ENCODE results near the gene KAZALD1. TPM values are rescaled to one million over a fixed set of nuclear protein-coding genes. Genes with fewer than 3 reads are reported as not detected.

Gene KAZALD1
- total and polyA plus RNA-seq, 10 of the 15 experiments (the other 5 are each of a cell fraction or from before 2014, with no cell fraction given) = 0.10 to 4.3 (median 1.9) TPM

- ChIA-PET CTCF (interaction anchor here (0.8 to 13.8 kb wide), 6 partner anchors 8 to 50 kb away, joined by 3 to 231 read pairs (median 4); no protein-coding TSS in a partner anchor), POLR2A (no interaction called here), SMC1A (ENCODE audit: uncharacterized antibody, unreplicated experiment) (no interaction called here), RAD21 (ENCODE audit: unreplicated experiment) (interaction anchor here (0.8 to 1.0 kb wide), 2 partner anchors 10 to 49 kb away, joined by 3 read pairs; no protein-coding TSS in a partner anchor)
- Histone ChIP-seq H3K4me1 (ENCODE audit: control insufficient read depth, insufficient read depth, low read length) (no peaks in the 10 kb centered on the region), H3K9me3 (replicated peaks; ENCODE audit: control insufficient read depth, insufficient read depth, low read length) (no peaks in the 10 kb centered on the region), H3K27me3 (replicated peaks in 1 of 2; ENCODE audit: control insufficient read depth in 2 of 2, insufficient read depth in 2 of 2, low read length in 1 of 2) (peaks cover 1 to 4% of the 10 kb centered on the region in 2 experiments; a peak in 2 of 4 replicates), H3K79me2 (ENCODE audit: control insufficient read depth, insufficient read depth, low read length) (no peaks in the 10 kb centered on the region), H3K4me2 (ENCODE audit: control insufficient read depth, insufficient read depth) (no peak overlapping the region), H2AFZ (ENCODE audit: control insufficient read depth, low read depth, low read length) (no peak overlapping the region), H3K4me3 (no peak overlapping the region), H3K27ac (ENCODE audit: control insufficient read depth, insufficient read depth) (no peak overlapping the region), H3K36me3 (ENCODE audit: control insufficient read depth in 2 of 2, insufficient read depth in 2 of 2, low read length in 1 of 2) (no peaks in the 10 kb centered on the region), H4K20me1 (ENCODE audit: control insufficient read depth, insufficient read depth) (no peaks in the 10 kb centered on the region), H3K9ac (ENCODE audit: control insufficient read depth, insufficient read depth, low read length) (no peak overlapping the region)
- ATAC-seq (no peak), FAIRE-seq (no peak), DNase-seq (ENCODE audit: low read depth, low spot score) (no peak)
- no peak for TF ChIP-seq POLR2AphosphoS2 (IDR thresholded peaks at IDR 0.05; ENCODE audit: low read depth, low read length)
- no peak for TF ChIP-seq STAT1 (conservative IDR thresholded peaks at IDR 0.05)
- TF ChIP-seq MYC (IDR thresholded peaks at IDR 0.05; ENCODE audit: insufficient read depth, insufficient read length, insufficient replicate concordance, low read length, severe bottlenecking) = no peak
- no peak for TF ChIP-seq GATAD2B (conservative IDR thresholded peaks at IDR 0.05; ENCODE audit: low read depth)
- TF ChIP-seq SIX5 (IDR thresholded peaks at IDR 0.05; ENCODE audit: low read depth, low read length, severe bottlenecking) = no peak
- no peak for TF ChIP-seq SP1 (IDR thresholded peaks at IDR 0.05; ENCODE audit: low read depth, low read length)
- TF ChIP-seq POLR2AphosphoS5 (IDR thresholded peaks at IDR 0.05; ENCODE audit: low read length) = no peak
- TF ChIP-seq BMI1 (IDR thresholded peaks at IDR 0.05; ENCODE audit: borderline replicate concordance) = no peak
- no peak for TF ChIP-seq E4F1 (IDR thresholded peaks at IDR 0.05; ENCODE audit: borderline replicate concordance, partially characterized antibody)
- no peak for TF ChIP-seq TAF1 (IDR thresholded peaks at IDR 0.05; ENCODE audit: borderline replicate concordance, low read depth, low read length)
- no peak for TF ChIP-seq MTA3 (IDR thresholded peaks at IDR 0.05; ENCODE audit: borderline replicate concordance, low read length)
- no peak for TF ChIP-seq IRF4 (IDR thresholded peaks at IDR 0.05; ENCODE audit: low read depth, low read length)
- no peak for TF ChIP-seq REST (IDR thresholded peaks at IDR 0.05; ENCODE audit: low read depth, low read length)
- TF ChIP-seq ETV6 (conservative IDR thresholded peaks at IDR 0.05 in 1 of 2, IDR thresholded peaks at IDR 0.05 in 1 of 2; ENCODE audit: borderline replicate concordance in 1 of 2, low read depth in 1 of 2) = no peak
- intact Hi-C loops (cut with micrococcal nuclease; ENCODE audit: unreplicated experiment) = no loop called here
- in situ Hi-C loops (cut with MboI) = no loop called here
- no TSS peak for BruUV-seq (replicated peaks)
- 22% methylated on average over 12 of the region's 12 CpGs for WGBS (ENCODE audit: insufficient coverage, insufficient replicate concordance, low lambda C conversion rate, missing lambda C conversion rate)
These were observed 29.9 kb downstream of the KAZALD1 start for GRCh38 chr10:101091546-101092290.

Data from GM12878 (cell line).